CD4-positive, alpha-beta T cell treated with Interleukin-15 for 4 hours (primary cell): ENCODE measurements around the gene PCDHA8.
"Not testable (repeated sequence)": the region's sequence is repeated elsewhere in the genome, so short reads cannot be mapped to it uniquely, and the experiment has no call there.

Source experiments
- DNase-seq: peaks from one replicate; pipeline ENCODE4 v3.0.0-alpha.2; 2020; ENCODE audit warnings: low spot score

Gene PCDHA8, protein sequence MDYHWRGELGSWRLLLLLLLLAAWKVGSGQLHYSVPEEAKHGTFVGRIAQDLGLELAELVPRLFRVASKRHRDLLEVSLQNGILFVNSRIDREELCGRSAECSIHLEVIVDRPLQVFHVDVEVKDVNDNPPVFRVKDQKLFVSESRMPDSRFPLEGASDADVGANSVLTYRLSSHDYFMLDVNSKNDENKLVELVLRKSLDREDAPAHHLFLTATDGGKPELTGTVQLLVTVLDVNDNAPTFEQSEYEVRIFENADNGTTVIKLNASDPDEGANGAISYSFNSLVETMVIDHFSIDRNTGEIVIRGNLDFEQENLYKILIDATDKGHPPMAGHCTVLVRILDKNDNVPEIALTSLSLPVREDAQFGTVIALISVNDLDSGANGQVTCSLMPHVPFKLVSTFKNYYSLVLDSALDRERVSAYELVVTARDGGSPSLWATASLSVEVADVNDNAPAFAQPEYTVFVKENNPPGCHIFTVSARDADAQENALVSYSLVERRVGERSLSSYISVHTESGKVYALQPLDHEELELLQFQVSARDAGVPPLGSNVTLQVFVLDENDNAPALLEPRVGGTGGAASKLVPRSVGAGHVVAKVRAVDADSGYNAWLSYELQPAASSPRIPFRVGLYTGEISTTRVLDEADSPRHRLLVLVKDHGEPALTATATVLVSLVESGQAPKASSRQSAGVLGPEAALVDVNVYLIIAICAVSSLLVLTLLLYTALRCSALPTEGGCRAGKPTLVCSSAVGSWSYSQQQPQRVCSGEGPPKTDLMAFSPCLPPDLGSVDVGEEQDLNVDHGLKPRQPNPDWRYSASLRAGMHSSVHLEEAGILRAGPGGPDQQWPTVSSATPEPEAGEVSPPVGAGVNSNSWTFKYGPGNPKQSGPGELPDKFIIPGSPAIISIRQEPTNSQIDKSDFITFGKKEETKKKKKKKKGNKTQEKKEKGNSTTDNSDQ

DNA sequence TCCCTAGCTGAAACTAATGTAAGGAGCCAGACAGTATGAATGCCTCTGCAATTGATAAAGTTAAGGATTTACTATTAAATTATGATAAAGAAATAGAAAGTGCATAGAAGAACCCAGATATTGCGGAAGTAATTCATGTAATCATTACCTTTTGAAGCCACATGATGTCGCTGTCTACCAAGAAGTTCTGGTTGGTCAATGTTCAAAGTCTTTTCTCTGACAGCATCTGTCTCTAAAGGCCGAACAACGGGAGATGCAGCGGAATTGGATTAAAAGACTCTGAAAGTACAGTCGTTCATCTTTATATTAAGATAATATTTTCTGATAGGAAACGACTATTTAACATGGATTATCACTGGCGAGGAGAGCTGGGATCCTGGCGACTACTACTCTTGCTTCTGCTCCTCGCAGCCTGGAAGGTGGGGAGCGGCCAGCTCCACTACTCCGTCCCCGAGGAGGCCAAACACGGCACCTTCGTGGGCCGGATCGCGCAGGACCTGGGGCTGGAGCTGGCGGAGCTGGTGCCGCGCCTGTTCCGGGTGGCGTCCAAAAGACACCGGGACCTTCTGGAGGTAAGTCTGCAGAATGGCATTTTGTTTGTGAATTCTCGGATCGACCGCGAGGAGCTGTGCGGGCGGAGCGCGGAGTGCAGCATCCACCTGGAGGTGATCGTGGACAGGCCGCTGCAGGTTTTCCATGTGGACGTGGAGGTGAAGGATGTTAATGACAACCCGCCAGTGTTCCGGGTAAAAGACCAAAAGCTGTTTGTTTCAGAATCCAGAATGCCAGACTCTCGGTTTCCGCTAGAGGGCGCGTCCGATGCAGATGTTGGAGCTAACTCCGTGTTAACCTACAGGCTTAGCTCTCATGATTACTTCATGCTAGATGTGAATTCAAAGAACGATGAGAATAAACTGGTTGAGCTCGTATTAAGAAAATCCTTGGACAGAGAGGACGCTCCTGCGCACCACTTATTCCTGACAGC, at the start of gene PCDHA8:
PCDHA8 (plus strand) TSS at position 210 of the 985 bp plus-strand sequence; CDS start at position 345, 135 bp downstream.
- DNase-seq = no peak

DNA sequence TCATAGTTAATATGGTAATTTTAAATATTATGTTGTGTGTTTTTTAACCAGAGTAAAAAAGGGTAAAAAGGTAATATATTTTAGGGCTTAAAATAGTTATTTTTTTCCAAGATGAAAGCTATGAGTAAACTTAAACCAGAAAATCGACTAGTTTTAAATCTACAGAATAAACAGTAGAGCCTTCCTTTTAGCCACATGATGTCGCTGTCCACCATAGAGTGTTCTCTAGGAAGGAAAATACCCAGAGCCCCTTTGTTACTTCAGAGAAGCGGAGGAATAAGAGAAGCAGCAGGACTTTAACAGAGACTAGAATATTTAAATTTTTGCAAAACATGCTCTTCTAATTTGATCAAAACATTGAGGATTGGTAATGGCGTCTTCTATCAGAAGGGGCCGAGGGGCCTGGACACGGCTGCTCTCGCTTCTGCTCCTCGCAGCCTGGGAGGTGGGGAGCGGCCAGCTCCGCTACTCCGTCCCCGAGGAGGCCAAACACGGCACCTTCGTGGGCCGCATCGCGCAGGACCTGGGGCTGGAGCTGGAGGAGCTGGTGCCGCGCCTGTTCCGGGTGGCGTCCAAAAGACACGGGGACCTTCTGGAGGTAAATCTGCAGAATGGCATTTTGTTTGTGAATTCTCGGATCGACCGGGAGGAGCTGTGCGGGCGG, 46.3 kb upstream of the PCDHA8 start, which contains the start of gene PCDHA2:
PCDHA2 (plus strand) TSS at position 258 of the 664 bp plus-strand sequence.
- no peak for DNase-seq

DNA sequence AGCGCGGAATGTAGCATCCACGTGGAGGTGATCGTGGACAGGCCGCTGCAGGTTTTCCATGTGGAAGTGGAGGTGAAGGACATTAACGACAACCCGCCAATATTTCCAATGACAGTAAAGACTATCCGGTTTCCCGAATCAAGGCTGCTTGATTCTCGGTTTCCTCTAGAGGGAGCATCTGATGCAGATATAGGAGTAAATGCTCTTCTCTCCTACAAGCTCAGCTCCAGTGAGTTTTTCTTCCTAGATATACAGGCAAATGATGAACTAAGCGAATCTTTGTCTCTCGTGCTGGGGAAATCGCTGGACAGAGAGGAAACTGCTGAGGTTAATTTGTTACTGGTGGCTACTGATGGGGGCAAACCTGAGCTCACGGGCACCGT, 45.7 kb upstream of the PCDHA8 start:
- DNase-seq = no peak

DNA sequence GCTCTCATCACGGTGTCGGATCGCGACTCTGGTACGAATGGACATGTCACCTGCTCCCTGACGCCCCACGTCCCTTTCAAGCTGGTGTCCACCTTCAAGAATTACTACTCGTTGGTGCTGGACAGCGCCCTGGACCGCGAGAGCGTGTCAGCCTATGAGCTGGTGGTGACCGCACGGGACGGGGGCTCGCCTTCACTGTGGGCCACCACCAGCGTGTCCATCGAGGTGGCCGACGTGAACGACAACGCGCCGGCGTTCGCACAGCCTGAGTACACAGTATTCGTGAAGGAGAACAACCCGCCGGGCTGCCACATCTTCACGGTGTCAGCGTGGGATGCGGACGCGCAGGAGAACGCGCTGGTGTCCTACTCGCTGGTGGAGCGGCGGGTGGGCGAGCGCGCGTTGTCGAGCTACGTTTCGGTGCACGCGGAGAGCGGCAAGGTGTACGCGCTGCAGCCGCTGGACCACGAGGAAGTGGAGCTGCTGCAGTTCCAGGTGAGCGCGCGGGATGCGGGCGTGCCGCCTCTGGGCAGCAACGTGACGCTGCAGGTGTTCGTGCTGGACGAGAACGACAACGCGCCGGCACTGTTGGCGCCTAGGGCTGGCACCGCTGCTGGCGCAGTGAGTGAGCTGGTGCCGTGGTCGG, 44.8 kb upstream of the PCDHA8 start:
- DNase-seq = not testable (repeated sequence)

DNA sequence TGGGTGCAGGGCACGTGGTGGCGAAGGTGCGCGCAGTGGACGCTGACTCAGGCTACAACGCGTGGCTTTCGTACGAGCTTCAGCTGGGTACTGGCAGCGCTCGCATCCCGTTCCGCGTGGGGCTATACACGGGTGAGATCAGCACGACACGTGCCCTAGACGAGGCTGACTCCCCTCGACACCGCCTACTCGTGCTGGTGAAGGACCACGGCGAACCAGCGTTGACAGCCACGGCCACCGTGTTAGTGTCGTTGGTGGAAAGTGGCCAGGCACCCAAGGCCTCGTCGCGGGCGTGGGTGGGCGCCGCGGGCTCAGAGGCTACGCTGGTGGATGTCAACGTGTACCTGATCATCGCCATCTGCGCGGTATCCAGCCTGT, 44.3 kb upstream of the PCDHA8 start:
- no peak for DNase-seq

DNA sequence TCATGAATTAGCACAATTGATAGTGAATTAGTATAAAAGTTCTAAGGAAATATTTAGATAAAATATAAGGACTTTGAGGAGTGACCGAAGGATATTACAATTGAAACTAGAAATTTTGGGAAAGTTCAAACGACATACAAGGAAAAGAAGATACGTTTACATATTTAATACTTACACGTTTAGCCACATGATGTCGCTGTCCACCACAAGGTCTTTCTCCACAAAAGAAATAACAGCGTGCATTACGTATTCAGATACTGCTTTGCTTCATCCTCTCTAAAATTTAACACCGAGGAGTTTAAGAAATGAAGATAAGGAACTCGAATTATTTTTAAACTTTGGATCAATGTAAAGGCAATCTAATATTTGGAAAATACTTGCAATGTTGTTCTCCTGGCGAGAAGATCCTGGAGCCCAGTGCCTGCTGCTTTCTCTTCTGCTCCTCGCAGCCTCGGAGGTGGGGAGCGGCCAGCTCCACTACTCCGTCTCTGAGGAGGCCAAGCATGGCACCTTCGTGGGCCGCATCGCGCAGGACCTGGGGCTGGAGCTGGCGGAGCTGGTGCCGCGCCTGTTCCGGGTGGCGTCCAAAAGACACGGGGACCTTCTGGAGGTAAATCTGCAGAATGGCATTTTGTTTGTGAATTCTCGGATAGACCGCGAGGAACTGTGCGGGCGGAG, 40.0 kb upstream of the PCDHA8 start, which contains the start of gene PCDHA3:
PCDHA3 (plus strand) TSS at position 242 of the 678 bp plus-strand sequence.
- no peak for DNase-seq

DNA sequence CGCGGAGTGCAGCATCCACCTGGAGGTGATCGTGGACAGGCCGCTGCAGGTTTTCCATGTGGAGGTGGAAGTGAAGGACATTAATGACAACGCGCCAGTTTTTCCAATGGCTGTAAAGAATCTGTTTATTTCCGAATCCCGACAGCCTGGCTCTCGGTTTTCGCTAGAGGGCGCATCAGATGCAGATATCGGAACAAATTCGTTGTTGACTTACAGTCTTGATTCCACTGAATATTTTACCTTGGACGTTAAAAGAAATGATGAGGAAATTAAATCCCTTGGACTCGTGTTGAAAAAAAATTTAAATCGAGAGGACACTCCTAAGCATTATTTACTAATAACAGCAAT, 39.5 kb upstream of the PCDHA8 start:
- DNase-seq = no peak

DNA sequence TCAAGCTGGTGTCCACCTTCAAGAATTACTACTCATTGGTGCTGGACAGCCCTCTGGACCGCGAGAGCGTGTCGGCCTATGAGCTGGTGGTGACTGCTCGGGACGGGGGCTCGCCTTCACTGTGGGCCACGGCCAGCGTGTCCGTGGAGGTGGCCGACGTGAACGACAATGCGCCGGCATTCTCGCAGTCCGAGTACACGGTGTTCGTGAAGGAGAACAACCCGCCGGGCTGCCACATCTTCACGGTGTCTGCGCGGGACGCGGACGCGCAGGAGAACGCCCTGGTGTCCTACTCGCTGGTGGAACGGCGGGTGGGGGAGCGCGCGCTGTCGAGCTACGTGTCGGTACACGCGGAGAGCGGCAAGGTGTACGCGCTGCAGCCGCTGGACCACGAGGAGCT, 38.6 kb upstream of the PCDHA8 start:
- DNase-seq = not testable (repeated sequence)

DNA sequence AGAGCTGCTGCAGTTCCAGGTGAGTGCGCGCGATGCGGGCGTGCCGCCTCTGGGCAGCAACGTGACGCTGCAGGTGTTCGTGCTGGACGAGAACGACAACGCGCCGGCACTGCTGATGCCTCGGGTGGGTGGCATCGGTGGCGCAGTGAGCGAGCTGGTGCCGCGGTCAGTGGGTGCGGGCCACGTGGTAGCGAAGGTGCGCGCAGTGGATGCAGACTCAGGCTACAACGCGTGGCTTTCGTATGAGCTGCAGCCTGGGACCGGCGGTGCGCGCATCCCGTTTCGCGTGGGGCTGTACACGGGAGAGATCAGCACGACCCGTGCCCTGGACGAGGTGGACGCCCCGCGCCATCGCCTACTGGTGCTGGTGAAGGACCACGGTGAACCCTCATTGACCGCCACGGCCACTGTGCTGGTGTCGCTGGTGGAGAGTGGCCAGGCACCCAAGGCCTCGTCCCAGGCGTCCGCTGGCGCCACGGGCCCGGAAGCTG, 38.2 kb upstream of the PCDHA8 start:
- DNase-seq = no peak

DNA sequence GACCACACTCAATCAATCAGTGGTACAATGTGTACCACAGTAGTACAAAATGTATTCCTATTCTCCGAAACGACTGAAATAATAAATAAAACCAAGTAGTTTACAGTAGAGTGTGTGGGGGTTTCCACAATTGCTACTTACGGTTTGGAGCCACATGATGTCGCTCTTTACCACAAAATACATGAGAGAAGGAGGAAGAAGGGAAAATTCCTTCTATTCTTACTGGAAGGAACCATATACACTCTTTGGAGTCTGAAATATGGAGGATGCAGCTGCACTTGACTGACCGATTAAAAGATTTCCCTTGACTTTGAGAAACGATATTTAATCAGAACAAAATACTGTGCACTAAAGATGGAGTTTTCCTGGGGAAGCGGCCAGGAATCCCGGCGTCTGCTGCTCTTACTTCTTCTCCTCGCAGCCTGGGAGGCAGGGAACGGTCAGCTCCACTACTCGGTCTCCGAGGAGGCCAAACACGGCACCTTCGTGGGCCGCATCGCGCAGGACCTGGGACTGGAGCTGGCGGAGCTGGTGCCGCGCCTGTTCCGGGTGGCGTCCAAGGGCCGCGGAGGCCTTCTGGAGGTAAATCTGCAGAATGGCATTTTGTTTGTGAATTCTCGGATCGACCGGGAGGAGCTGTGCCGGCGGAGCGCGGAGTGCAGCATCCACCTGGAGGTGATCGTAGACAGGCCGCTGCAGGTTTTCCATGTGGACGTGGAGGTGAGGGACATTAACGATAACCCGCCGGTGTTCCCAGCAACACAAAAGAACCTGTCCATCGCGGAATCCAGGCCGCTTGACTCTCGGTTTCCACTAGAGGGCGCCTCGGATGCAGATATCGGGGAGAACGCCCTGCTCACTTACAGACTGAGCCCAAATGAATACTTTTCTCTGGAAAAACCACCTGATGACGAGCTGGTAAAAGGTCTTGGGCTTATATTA, 33.9 kb upstream of the PCDHA8 start, which contains the start of gene PCDHA4:
PCDHA4 (plus strand) TSS at position 235 of the 942 bp plus-strand sequence.
- DNase-seq = no peak

DNA sequence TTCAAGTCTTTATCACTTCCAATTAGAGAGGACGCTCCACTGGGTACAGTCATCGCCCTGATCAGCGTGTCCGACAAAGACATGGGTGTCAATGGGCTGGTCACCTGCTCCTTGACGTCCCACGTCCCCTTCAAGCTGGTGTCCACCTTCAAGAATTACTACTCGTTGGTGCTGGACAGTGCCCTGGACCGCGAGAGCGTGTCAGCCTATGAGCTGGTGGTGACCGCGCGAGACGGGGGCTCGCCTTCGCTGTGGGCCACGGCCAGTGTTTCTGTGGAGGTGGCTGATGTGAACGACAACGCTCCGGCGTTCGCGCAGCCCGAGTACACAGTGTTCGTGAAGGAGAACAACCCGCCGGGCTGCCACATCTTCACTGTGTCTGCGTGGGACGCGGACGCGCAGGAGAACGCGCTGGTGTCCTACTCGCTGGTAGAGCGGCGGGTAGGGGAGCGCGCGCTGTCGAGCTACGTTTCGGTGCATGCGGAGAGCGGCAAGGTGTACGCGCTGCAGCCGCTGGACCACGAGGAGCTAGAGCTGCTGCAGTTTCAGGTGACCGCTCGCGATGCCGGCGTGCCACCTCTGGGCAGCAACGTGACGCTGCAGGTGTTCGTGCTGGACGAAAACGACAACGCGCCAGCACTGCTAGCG, 32.6 kb upstream of the PCDHA8 start:
- not testable (repeated sequence) for DNase-seq

DNA sequence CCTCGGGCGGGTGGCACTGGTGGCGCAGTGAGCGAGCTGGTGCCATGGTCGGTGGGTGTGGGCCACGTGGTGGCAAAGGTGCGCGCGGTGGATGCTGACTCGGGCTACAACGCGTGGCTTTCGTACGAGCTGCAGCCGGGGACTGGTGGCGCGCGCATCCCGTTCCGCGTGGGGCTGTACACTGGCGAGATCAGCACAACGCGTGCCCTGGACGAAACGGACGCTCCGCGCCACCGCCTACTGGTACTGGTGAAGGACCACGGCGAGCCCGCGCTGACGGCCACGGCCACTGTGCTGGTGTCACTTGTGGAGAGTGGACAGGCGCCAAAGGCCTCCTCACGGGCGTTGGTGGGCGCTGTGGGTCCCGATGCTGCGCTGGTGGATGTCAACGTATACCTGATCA, 32.1 kb upstream of the PCDHA8 start:
- no peak for DNase-seq

DNA sequence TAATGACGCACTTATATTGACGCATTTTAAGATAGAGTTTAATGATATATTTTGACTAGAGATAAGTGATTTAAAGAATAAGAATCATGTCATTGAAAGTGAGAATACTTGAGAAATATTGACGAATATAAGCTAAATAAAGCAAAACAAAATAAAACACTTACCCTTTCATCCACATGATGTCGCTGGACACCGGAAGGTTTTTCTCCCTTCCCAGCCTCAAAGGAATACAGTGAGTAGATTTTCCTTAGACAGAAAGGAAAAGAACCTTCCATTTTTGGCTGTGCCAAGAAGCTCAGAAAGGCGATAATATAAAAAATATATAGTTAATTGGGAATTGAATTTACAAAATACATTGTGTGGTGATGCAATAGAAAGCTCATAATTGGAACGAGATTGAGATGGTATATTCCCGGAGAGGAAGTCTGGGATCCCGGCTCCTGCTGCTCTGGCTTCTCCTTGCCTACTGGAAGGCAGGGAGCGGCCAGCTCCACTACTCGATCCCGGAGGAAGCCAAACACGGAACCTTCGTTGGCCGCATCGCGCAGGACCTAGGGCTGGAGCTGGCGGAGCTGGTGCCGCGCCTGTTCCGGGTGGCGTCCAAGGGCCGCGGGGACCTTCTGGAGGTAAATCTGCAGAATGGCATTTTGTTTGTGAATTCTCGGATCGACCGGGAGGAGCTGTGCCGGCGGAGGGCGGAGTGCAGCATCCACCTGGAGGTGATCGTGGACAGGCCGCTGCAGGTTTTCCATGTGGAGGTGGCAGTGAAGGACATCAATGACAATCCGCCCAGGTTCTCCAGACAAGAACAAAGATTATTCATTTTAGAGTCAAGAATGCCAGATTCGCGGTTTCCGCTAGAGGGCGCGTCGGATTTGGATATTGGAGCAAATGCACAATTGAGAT, 19.4 kb upstream of the PCDHA8 start, which contains the start of gene PCDHA5:
PCDHA5 (plus strand) TSS at position 239 of the 906 bp plus-strand sequence.
- DNase-seq = no peak

DNA sequence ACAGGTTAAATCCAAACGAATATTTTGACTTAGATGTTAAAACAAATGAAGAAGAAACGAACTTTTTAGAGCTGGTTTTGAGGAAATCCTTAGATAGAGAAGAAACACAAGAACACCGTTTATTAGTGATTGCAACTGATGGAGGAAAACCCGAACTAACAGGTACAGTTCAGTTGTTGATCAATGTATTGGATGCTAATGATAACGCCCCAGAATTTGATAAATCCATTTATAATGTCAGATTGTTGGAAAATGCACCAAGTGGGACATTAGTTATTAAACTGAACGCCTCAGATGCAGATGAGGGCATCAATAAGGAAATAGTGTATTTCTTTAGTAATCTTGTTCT, 18.7 kb upstream of the PCDHA8 start:
- no peak for DNase-seq

DNA sequence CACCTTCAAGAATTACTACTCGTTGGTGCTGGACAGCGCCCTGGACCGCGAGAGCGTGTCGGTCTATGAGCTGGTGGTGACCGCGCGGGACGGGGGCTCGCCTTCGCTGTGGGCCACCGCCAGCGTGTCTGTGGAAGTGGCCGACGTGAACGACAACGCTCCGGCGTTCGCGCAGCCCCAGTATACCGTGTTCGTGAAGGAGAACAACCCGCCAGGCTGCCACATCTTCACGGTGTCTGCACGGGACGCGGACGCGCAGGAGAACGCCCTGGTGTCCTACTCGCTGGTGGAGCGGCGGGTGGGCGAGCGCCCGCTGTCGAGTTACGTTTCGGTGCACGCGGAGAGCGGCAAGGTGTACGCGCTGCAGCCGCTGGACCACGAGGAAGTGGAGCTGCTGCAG, 18.0 kb upstream of the PCDHA8 start:
- DNase-seq = not testable (repeated sequence)

DNA sequence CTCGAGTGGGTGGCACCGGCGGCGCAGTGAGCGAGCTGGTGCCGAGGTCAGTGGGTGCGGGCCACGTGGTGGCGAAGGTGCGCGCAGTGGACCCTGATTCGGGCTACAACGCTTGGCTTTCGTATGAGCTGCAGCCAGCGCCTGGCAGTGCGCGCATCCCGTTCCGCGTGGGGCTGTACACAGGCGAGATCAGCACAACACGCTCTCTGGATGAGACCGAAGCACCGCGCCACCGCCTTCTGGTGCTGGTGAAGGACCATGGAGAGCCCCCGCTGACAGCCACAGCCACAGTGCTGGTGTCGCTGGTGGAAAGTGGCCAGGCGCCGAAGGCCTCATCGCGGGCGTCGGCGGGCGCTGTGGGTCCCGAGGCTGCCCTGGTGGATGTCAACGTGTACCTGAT, 17.5 kb upstream of the PCDHA8 start:
- DNase-seq = no peak
